AG04450 (cell line): ENCODE measurements around the gene PDE7B. TPM values are rescaled to one million over a fixed set of nuclear protein-coding genes. Genes with fewer than 3 reads are reported as not detected.
A peak's percentile ranks its signal among the peaks of the same experiment; 100 is the strongest.

Experiments used
- CTCF ChIA-PET: fragments of 300-600, 350-600 bp; formaldehyde crosslinking; extraction: SDS; loops from one replicate; lab custom pipeline; 2022; ENCODE audit warnings: antibody characterized with exemption, inconsistent platforms; lab: Charles Lee
- POLR2A ChIA-PET: fragments of 350-600 bp; formaldehyde crosslinking; extraction: SDS; loops from one replicate; lab custom pipeline; 2021; ENCODE audit warnings: antibody characterized with exemption, inconsistent platforms; lab: Yijun Ruan, JAX
- DNase-seq: peaks from one replicate; pipeline ENCODE4 v3.0.0-alpha.2; 2011; ENCODE audit warnings: low read depth, low spot score
- H3K27ac ChIP-seq: one replicate; pipeline ENCODE4 v1.5.1; 2012; ENCODE audit warnings: low read depth, low read length, control low read depth
- H3K27me3 ChIP-seq: one replicate; pipeline ENCODE4 v1.6.0; 2012; ENCODE audit warnings: low read length; ENCODE audit not compliant: control insufficient read depth, insufficient read depth
- H3K4me3 ChIP-seq: 2 replicates; pipeline ENCODE4 v1.5.1; 2011; ENCODE audit warnings: mild to moderate bottlenecking, low read depth, low read length, control low read depth
- H3K9me3 ChIP-seq: 2 replicates; pipeline ENCODE4 v1.5.1; 2012; ENCODE audit warnings: low read length; ENCODE audit not compliant: control insufficient read depth, insufficient read depth
- polyA plus RNA-seq: library from polyadenylated mRNA; depleted of rRNA; stranded (reverse); fragments of >200 nt; gene quantifications from 2 replicates; pipeline ENCODE4 v1.2.3, GENCODE V29; 2011
- TF ChIP-seq, protein P1 (sequence below): IDR thresholded peaks from 2 replicates; pipeline ENCODE4 v1.5.1; 2011; ENCODE audit warnings: low read depth, low read length, control low read depth, inconsistent platforms

PDE7B gene
- polyA plus RNA-seq, 1 experiment, result 17.4 TPM

- CTCF ChIA-PET, result interaction anchor here (0.7 to 1.7 kb wide), 2 partner anchors 18 to 39 kb away, joined by 4 to 9 read pairs; no protein-coding TSS in a partner anchor
- no peak overlapping the region for H3K4me3 ChIP-seq
- DNase-seq, result peak; percentile 37
- H3K9me3 ChIP-seq, result no peaks in the 10 kb centered on the region
- H3K27ac ChIP-seq, result no peak overlapping the region
- POLR2A ChIA-PET, result no interaction called here
- no peaks in the 10 kb centered on the region for H3K27me3 ChIP-seq
- TF ChIP-seq, protein P1, sequence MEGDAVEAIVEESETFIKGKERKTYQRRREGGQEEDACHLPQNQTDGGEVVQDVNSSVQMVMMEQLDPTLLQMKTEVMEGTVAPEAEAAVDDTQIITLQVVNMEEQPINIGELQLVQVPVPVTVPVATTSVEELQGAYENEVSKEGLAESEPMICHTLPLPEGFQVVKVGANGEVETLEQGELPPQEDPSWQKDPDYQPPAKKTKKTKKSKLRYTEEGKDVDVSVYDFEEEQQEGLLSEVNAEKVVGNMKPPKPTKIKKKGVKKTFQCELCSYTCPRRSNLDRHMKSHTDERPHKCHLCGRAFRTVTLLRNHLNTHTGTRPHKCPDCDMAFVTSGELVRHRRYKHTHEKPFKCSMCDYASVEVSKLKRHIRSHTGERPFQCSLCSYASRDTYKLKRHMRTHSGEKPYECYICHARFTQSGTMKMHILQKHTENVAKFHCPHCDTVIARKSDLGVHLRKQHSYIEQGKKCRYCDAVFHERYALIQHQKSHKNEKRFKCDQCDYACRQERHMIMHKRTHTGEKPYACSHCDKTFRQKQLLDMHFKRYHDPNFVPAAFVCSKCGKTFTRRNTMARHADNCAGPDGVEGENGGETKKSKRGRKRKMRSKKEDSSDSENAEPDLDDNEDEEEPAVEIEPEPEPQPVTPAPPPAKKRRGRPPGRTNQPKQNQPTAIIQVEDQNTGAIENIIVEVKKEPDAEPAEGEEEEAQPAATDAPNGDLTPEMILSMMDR, result no peak
Observed at GRCh38 chr6:136244061-136244616, 392.6 kb downstream of the PDE7B start.
